22Rv1 (cell line): Measurements from ENCODE around the gene SIRT5.

ENCODE experiments used
- H3K27ac ChIP-seq: fragments of 450-650 bp; 2 replicates; pipeline ENCODE4 v1.5.1; 2017
- CTCF ChIP-seq: fragments of 450-650 bp; IDR thresholded peaks from 2 replicates; pipeline ENCODE4 v1.5.1; 2017; ENCODE audit warnings: mild to moderate bottlenecking
- ZFX ChIP-seq: fragments of 450-650 bp; IDR thresholded peaks from 2 replicates; pipeline ENCODE4 v1.6.1; 2017; ENCODE audit warnings: antibody characterized with exemption, borderline replicate concordance

The SIRT5 gene

DNA sequence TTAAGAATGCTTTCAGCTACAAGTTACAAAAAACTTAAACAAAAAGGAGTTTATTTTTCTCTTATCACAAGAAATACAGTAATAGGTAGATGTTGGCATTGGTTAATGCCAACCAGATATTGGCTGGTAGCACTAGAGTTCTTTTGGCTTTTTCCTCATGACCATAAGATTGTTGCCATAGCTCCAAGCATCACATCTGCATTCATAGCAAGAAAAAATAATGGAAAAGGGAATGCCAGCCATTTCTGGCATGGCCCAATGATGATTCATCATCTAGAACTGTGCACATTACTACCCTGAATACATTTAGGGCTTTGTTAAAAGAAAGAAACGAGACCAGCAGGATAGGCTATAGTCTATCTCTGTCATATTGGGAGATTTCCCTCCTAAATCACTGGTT, 20.8 kb upstream of the SIRT5 start:
- no peak overlapping the region for H3K27ac ChIP-seq

DNA sequence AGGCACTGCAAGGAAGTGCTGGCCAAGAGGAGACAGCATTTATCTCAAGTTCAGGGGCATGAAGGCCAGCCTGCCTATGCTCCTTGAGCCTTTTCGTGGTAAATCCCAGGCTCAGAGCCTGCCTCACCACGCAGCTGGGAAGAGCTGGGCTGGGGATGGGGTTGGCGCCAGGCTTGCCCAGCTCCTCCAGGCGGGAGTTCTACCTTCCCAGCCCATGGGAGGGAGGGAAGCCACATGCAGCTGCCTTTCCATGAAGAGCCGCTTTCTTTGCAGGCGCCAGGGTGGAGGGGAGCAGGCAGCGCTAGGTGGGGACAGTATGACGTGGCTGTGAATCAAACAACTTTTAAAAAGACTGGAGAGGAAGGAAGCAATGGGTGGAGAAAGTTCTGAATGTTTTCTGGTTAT, 19.5 kb upstream of the SIRT5 start:
- H3K27ac ChIP-seq = no peak overlapping the region
- TF ChIP-seq CTCF (no peak), ZFX (no peak)

More for the DNA sequence above, 20.8 kb upstream of the SIRT5 start:
- no peak for TF ChIP-seq ZFX

DNA sequence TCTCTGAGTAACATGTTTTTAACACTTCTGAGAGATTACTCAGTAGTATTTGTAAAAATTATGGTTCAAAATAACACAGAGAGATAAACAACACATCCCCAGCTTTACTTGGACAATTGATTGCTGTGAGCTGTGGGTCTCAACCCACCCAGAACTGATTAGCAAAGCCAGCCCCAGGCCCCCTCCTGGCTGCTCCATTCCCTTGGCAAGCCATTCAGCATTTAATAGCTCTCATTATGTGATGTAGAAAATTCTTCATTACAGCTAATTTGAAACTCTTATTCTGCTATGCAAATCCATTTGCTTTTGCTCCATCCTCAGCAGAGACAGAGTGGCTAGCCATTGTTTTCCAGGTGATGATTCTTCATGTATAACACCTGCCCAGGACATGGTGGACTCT, 16.6 kb upstream of the SIRT5 start:
- no peak overlapping the region for H3K27ac ChIP-seq
- TF ChIP-seq ZFX = no peak
- TF ChIP-seq CTCF = no peak

- TF ChIP-seq CTCF (no peak), ZFX (no peak)
- no peak overlapping the region for H3K27ac ChIP-seq
Measured at GRCh38 chr6:13558718-13559117, 15.7 kb upstream of the SIRT5 start.

GRCh38 chr6:13559251-13559650, 15.2 kb upstream of the SIRT5 start:
- no peak for TF ChIP-seq CTCF
- TF ChIP-seq ZFX = no peak
- H3K27ac ChIP-seq = no peak overlapping the region

DNA sequence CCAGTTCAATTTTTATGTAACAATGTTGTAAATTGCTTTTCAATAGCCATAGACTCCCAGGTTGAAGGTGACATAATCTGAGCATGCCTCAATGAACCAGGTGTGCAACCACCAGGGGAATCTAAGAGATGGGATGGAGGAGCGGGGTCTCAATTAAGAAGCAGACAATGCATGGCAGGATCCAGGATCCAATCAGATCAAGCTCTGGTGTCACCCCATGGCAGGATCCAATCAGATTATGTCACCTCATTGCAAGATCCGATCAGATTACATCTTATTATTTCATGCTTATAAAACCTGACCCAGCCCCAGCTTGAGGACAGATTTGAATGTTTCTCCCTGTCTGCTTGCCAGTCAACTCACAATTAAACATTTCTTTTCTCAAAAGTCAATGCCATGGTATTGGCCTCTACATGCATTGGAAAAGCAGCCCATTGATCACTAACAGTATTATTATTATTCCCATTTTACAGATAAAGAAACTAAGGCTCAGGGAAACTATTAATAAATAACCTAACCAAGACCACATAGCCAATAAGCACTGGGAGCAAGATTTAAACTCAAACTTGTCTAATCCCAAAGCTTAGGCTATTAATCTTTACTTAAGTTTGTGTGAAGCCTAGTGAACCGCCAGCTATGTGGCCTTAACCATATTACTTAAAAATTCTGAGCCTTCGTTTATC, 14.3 kb upstream of the SIRT5 start:
- TF ChIP-seq CTCF (no peak), ZFX (no peak)
- H3K27ac ChIP-seq = peak overlapping the region; percentile 30; the same call in 1 of the 2 replicates

- 0 out of 2 replicates have a peak overlapping the region, but pooled peaks have one; percentile 30 for H3K27ac ChIP-seq
- TF ChIP-seq ZFX (no peak), CTCF (no peak)
Measured at GRCh38 chr6:13560651-13561044, 13.8 kb upstream of the SIRT5 start.

GRCh38 chr6:13561624-13562267, 12.7 kb upstream of the SIRT5 start:
- TF ChIP-seq CTCF = no peak
- no peak for TF ChIP-seq ZFX
- no peak overlapping the region for H3K27ac ChIP-seq
